IPS-18a (cell line): ENCODE measurements around the gene FSTL4.

Experiments used
- H3K27ac ChIP-seq: one replicate; pipeline ENCODE4 v1.5.1; 2013; ENCODE audit warnings: low read length
- H3K27me3 ChIP-seq: one replicate; pipeline ENCODE4 v1.6.1; 2013; ENCODE audit warnings: mild to moderate bottlenecking, low read length; ENCODE audit not compliant: control insufficient read depth, insufficient read depth
- H3K36me3 ChIP-seq: one replicate; pipeline ENCODE4 v1.6.1; 2013; ENCODE audit warnings: low read depth, low read length; ENCODE audit not compliant: control insufficient read depth
- H3K4me1 ChIP-seq: one replicate; pipeline ENCODE4 v1.6.1; 2013; ENCODE audit warnings: low read depth, low read length; ENCODE audit not compliant: control insufficient read depth
- H3K4me3 ChIP-seq: one replicate; pipeline ENCODE4 v1.5.1; 2013; ENCODE audit warnings: low read length
- H3K9ac ChIP-seq: one replicate; pipeline ENCODE4 v1.6.1; 2013; ENCODE audit warnings: mild to moderate bottlenecking, low read length, moderate library complexity
- H3K9me3 ChIP-seq: one replicate; pipeline ENCODE4 v1.6.1; 2013; ENCODE audit warnings: low read depth, low read length; ENCODE audit not compliant: control insufficient read depth

FSTL4 gene

DNA sequence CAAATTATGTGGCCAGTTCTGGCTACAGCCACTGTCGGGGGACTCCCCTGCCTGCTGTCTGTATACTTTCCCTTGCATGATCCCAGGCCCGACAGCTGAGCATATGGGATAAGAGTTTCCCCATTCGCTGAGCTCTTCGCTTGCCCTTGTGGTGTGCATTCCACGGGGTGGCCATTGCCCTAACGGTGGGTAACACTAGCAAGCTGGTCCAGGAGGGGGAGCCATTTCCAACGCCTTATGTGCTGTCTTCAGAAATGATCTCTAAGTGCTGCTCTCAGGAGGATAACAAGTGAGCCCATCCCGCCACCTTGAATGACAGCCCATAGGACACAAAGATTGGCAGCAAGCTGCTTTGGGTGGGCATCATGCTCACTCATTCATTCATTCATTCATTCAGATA, 190.9 kb downstream of the FSTL4 start:
- Histone ChIP-seq H3K4me1 (peaks cover 21% of the 10 kb centered on the region), H3K9ac (no peak overlapping the region), H3K4me3 (no peak overlapping the region), H3K36me3 (no peaks in the 10 kb centered on the region), H3K27ac (no peak overlapping the region), H3K9me3 (no peaks in the 10 kb centered on the region), H3K27me3 (peaks cover 21% of the 10 kb centered on the region)

DNA sequence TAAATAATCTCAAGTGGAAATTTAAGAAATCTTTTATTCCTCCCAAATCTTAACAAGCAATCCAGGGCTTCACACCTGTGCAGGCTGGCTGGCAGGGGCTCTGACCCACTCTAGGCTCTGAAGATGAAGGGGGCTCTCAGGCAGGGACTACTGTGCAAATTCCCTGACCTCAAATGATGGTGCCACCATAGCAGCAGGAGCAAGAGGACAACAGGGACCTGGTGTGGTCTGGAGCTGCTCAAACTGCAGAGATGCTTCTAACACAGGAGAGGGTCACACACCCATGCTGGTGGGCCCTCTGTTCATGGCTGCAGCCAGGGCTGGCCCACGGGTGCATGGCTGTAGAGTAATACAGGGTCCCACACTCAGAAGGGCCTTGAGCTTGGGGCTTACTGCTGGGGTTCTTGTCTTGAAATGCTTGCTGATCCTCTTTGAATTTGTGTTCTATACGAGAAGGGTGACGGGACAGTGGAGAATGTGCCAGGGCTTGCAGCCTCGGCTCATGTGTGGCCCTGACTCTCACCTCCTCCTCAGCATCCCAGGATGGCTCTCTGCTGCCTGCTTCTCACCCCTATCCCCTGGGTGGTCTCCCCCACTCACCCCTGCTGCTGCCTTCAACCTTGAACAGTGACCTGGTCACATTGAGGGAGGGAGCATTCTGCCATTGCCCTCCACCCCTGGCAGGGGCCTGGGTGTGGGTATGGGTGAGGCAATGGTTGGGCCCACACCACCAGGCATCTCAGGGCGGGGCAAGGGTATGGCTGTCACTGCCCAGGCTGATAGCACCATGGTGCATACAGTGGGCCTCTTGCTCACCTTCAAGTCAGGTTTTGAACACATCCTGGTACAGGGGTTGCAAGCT, 191.7 kb downstream of the FSTL4 start:
- Histone ChIP-seq H3K27ac (no peak overlapping the region), H3K27me3 (peaks cover 21% of the 10 kb centered on the region), H3K4me1 (peaks cover 14% of the 10 kb centered on the region)

DNA sequence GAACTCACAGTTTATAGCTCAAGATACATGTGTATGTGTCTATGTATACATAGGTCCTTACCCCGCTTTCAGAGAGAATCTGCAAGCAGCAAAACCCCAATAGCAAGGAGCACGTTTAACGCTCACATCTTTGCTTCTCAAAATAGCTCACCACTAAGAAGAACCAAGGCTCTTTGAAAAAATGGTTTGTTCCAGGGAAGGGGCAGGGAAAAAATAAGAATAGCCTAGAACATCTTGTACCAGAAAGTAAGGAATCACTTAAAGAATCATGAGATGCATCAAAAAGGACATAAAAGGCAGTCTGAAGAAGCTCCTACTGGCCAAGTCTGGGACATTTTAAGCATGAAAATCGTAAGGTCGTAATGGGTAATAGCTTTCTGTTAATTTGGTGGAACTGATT, 196.4 kb downstream of the FSTL4 start:
- Histone ChIP-seq H3K4me3 (no peak overlapping the region), H3K27ac (no peak overlapping the region), H3K9ac (no peak overlapping the region), H3K4me1 (no peaks in the 10 kb centered on the region), H3K9me3 (no peaks in the 10 kb centered on the region), H3K27me3 (no peaks in the 10 kb centered on the region), H3K36me3 (no peaks in the 10 kb centered on the region)

More for the DNA sequence above, 191.7 kb downstream of the FSTL4 start:
- Histone ChIP-seq H3K9me3 (no peaks in the 10 kb centered on the region), H3K4me3 (no peak overlapping the region), H3K9ac (no peak overlapping the region), H3K36me3 (no peaks in the 10 kb centered on the region)

DNA sequence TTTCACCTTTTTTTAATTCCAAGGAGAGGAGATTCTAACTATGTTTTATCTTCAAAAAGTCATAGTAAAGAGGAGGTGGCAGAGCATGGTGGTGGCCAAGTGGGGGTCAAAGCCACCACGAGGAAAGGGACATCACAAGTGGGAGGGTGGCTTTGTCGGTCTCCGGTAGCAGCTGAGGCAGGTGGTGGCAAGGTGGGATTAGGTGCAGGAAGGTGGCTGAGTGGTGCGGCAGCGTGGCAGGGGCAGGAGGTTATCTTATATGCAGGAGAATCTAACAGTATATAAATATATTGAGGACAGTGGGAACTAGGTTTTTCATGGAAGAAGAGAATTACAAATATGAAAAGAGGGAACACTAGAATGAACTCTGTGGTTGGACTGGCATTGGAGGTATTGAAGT, 196.8 kb downstream of the FSTL4 start:
- H3K27me3 ChIP-seq: no peaks in the 10 kb centered on the region
- no peak overlapping the region for H3K9ac ChIP-seq
- H3K9me3 ChIP-seq: no peaks in the 10 kb centered on the region
- H3K4me3 ChIP-seq: no peak overlapping the region
- H3K4me1 ChIP-seq: no peaks in the 10 kb centered on the region
- H3K27ac ChIP-seq: no peak overlapping the region
- no peaks in the 10 kb centered on the region for H3K36me3 ChIP-seq

DNA sequence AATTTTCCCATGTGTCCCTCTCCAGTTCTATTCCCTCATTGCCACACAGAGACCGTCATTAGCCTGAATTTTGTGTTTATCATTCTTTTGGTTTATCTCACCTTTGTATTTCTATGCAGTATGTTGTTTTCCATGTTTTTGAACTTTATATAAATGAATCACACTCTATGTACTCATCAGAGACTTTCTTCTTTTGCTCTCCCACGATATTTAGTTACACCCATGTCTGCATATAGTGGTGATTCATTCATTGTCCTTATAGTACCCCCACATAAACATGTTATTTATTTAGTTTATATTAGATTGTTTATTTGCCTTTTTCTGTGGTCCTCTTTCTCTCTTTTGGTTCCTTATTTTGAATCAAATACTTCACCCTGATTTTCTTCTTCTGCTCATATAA, 199.7 kb downstream of the FSTL4 start:
- H3K4me3 ChIP-seq: no peak overlapping the region
- no peak overlapping the region for H3K9ac ChIP-seq

DNA sequence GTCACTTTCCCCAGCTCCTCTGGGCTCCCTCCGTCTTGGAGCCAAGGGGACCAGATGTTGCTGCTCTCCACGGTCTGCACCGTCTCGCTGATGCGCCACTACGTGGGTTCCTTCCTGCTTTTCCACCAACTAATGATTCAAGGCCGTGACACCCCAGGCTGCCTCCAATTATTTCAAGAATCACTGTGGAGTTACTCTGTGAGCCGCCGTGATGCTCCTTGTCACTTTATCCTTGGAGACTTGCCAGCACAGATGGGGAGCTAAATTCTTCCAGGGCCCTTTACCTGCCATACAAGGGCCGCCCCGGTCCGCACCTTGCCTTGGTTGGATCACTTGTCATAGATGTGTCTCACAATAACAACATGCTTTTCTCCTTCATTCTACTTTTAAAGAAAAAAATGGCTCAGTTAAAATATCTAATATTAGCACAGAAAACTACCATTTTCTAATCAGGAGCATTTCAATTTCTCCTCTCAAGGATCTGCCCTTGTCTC, 202.0 kb downstream of the FSTL4 start:
- H3K36me3 ChIP-seq: no peaks in the 10 kb centered on the region
- no peak overlapping the region for H3K9ac ChIP-seq
- no peak overlapping the region for H3K4me3 ChIP-seq
- no peak overlapping the region for H3K27ac ChIP-seq
- no peaks in the 10 kb centered on the region for H3K4me1 ChIP-seq
- no peaks in the 10 kb centered on the region for H3K9me3 ChIP-seq
- no peaks in the 10 kb centered on the region for H3K27me3 ChIP-seq

More for the DNA sequence above, 199.7 kb downstream of the FSTL4 start:
- Histone ChIP-seq H3K27ac (no peak overlapping the region), H3K36me3 (no peaks in the 10 kb centered on the region), H3K9me3 (no peaks in the 10 kb centered on the region), H3K27me3 (no peaks in the 10 kb centered on the region), H3K4me1 (no peaks in the 10 kb centered on the region)

DNA sequence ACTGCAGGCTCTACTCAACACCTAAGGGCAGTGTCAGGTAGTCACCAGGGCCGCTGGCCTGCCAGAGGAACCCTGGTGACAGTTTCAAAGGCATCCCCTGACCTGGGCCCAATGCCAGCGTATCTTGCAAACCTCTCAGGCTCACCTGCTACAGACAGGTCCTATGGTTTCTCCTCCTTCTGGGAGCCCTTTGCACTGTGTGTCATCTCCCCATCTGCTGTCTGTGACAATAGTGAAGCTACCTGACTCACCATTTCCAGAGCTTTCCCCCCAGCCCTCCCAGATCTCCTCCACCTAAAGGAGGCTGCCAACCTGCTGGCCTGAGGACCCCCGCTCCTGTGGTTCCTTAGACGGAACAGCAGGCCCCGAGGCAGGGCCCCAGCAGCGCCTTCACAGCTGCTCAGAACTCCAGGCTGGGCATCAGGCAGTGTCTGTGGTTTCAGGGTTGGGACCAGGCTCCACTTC, 203.1 kb downstream of the FSTL4 start:
- Histone ChIP-seq H3K36me3 (no peaks in the 10 kb centered on the region), H3K9ac (no peak overlapping the region), H3K4me3 (no peak overlapping the region), H3K9me3 (no peaks in the 10 kb centered on the region), H3K27me3 (no peaks in the 10 kb centered on the region), H3K27ac (no peak overlapping the region), H3K4me1 (no peaks in the 10 kb centered on the region)

DNA sequence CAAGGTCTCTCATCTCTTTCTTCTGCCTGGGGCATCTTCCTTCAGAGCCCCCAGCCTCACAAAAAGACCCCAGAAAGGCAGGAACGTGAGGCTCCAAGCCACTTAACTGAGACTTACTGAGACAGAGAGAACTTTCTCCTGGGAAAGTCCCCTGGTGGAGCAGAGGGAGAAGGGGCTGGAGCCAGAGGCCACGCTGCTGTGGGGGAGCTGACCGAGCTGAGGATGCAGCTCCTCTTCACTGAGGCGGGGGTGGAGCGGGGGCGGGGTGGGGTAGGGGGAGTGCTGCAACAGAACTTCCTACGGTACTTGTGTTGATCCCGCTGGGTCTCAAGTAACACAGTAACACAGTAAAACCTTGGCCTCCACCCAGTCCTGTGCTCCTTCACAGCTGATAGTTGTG, 204.0 kb downstream of the FSTL4 start:
- no peak overlapping the region for H3K9ac ChIP-seq
- no peaks in the 10 kb centered on the region for H3K4me1 ChIP-seq
- H3K9me3 ChIP-seq: no peaks in the 10 kb centered on the region
- H3K36me3 ChIP-seq: no peaks in the 10 kb centered on the region
- H3K4me3 ChIP-seq: no peak overlapping the region
- no peaks in the 10 kb centered on the region for H3K27me3 ChIP-seq
- no peak overlapping the region for H3K27ac ChIP-seq

DNA sequence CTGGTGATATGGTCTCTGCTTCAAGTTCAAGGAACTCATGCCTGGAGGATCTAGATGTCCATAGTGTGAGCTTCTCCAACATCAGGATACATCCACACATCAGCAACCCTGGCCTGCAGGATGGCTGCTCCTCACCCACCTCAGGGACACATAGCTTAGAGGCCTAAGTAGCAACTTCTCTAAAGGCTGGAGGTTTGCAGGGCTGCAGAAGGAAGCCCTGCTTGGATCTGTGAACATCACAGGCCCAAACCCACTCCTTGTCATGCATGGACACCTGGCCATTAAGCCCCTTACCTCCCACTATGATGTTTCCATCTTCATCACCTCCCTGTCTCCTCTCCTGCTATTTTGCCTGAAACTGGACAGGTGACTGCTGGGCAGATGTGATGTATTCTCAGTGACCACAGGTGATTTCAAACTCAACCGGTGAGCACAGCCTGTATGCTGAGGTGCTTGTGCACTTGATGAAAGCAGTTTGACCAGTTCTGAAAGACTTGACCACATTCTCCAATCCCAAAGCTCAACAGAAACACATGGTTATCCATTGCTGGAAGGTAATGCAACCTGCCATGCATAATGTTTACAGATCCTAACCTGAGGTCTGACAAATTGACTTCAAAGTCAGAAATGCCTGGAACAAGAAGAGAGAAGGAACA, 205.2 kb downstream of the FSTL4 start:
- peaks cover 4% of the 10 kb centered on the region for H3K4me1 ChIP-seq
- H3K4me3 ChIP-seq: no peak overlapping the region
- no peaks in the 10 kb centered on the region for H3K9me3 ChIP-seq
- no peak overlapping the region for H3K27ac ChIP-seq
- H3K36me3 ChIP-seq: no peaks in the 10 kb centered on the region
- no peak overlapping the region for H3K9ac ChIP-seq
- H3K27me3 ChIP-seq: no peaks in the 10 kb centered on the region

DNA sequence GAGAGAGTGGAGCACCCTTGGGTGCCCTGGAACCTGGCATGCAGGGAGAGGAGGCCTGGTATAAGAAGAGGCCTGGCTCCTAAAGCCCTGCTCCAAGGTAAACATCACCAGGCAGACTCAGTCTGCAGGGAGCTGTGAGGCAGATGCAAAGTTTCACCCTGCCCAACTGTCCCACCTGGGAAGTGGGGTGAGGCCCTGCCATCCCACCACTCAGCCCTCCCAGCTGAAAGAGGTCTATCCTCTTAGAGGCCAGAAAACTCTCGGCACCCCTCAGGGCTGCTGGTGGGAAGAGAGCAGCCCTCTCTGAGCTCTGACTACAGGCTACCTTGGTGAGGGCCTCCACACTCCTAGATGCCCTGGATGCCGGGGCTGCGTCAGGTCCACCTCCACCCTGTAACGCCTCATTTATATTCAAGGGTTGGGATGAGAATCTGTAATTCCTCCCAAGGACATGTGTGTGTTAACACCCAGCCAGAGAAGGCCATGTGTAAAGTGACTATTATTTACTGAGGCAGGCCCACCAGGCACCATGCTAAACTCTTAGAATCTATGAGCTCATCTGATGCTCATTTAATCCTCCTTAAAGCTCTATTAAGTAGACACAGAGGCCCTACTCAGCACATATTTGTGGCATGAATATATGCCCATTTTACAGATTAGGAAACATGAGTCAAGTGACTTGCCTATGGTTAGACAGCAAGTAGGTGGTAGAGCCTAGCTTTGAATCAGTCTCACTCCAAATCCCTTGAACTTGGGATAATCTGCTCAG, 205.9 kb downstream of the FSTL4 start:
- H3K9me3 ChIP-seq: no peaks in the 10 kb centered on the region
- H3K27me3 ChIP-seq: no peaks in the 10 kb centered on the region
- no peak overlapping the region for H3K9ac ChIP-seq
- H3K27ac ChIP-seq: no peak overlapping the region
- no peaks in the 10 kb centered on the region for H3K36me3 ChIP-seq
- H3K4me3 ChIP-seq: no peak overlapping the region
- peaks cover 11% of the 10 kb centered on the region for H3K4me1 ChIP-seq

DNA sequence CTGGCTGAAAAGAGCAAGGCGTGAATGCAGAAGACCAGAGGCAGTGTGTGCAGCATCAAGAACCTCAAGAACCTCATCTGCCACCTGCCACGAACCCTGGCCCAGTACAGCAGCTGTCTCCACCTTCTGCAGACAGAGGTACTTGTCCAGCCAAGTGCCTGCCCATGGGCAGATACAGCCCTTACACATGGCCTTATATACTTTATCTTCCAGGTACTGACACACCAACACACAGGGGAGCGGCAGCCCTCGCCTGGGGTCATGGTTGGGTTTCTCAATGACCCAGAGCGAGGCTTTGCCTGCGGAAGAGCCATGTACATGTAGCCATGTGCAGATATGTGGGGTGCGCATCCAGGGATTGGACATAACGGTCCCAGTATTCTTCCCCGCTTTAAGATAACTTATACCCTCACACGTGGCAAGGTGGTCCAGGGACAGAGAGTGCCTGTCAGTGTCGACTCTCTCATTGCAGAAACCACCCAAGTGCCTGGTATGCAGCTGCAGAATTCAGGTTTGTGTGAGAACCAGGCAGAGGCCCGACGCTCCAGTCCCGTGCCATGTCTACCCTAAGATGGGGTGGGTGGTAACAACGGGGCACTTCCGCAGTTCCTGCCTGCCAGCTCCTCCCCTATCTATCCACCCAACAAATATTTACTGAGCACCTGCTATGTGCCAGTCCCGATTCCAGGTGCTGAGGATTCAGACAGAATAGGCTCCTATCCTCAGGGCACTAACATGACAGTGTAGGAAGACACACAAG, 206.9 kb downstream of the FSTL4 start:
- Histone ChIP-seq H3K36me3 (no peaks in the 10 kb centered on the region), H3K9ac (no peak overlapping the region), H3K4me1 (peaks cover 18% of the 10 kb centered on the region), H3K27me3 (no peaks in the 10 kb centered on the region), H3K9me3 (no peaks in the 10 kb centered on the region), H3K4me3 (no peak overlapping the region), H3K27ac (no peak overlapping the region)
